ENCODE data around the gene ARHGAP28. TPM values are rescaled to one million over a fixed set of nuclear protein-coding genes. Genes with fewer than 3 reads are reported as not detected.

Gene ARHGAP28
- polyA plus RNA-seq, 1 experiment: 5.3 TPM

DNA sequence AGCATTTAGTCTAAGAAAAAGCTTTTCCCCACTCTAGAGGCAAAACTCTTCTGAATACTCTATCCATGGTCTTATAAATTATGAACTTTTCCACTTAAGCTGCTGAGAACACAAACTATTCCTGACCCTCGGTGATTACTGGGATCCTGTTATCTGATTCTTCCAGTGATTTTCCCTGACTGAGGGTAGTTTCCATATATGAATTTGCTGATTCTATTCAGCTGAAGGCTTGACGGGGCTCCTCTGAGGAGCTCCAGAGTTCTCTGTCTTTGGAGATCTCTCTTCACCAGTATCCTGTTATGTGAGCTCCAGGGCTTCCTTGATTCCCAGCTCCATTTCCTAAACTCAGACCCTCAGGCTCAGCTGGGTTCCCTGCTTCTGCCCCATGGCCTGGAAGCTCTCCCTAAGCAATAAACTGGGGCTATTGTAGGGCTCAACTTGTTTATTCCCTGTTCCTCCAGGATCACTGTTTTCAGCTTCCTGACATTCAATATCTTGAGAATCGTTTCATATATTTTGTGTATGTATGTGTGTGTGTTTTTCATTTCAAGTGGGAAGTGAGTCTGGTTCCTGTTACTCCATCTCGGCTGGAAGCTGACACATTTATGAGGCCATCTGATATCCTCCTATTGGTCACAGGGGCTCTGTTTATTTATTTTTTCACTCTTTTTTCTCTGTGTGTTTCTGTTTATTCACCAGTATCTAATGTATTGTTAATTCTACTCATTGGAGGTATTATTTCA, 78.2 kb downstream of the ARHGAP28 start:
- CTCF ChIA-PET: interaction anchor here (0.8 to 1.2 kb wide), 3 partner anchors 9 to 53 kb away, joined by 3 to 7 read pairs (median 3); no protein-coding TSS in a partner anchor
- Histone ChIP-seq H3K4me3 (ENCODE audit: low read depth, low read length) (no peak overlapping the region), H3K27me3 (ENCODE audit: control insufficient read depth, insufficient read depth, low read length) (no peaks in the 10 kb centered on the region), H3K36me3 (ENCODE audit: control insufficient read depth, insufficient read depth, low read length) (no peaks in the 10 kb centered on the region)
- TF ChIP-seq, protein P1, sequence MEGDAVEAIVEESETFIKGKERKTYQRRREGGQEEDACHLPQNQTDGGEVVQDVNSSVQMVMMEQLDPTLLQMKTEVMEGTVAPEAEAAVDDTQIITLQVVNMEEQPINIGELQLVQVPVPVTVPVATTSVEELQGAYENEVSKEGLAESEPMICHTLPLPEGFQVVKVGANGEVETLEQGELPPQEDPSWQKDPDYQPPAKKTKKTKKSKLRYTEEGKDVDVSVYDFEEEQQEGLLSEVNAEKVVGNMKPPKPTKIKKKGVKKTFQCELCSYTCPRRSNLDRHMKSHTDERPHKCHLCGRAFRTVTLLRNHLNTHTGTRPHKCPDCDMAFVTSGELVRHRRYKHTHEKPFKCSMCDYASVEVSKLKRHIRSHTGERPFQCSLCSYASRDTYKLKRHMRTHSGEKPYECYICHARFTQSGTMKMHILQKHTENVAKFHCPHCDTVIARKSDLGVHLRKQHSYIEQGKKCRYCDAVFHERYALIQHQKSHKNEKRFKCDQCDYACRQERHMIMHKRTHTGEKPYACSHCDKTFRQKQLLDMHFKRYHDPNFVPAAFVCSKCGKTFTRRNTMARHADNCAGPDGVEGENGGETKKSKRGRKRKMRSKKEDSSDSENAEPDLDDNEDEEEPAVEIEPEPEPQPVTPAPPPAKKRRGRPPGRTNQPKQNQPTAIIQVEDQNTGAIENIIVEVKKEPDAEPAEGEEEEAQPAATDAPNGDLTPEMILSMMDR (IDR thresholded peaks at IDR 0.05; ENCODE audit: insufficient read depth, low read depth, low read length): no peak
- POLR2A ChIA-PET: no interaction called here
- DNase-seq (ENCODE audit: low read depth): no peak

DNA sequence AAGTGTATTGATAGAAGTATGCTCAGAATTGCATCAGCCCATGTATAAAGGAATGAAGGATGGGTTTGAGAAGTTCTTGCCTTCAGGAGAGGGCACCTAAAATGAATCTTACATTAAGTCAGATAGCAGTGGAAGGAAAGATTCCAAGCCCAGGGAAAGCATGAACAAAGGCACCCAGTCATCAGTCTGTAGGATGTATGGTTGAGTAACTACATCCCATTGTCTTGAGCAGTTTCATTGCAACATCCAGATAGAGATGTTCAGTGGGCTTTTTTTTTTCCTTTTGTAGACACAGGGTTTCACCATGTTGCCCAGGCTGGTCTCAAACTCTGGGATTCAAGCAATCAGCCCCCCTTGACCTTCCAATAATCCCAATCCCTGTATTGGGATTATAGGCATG, 80.7 kb downstream of the ARHGAP28 start:
- ChIA-PET POLR2A (no interaction called here), CTCF (no interaction called here)
- DNase-seq (ENCODE audit: low read depth): no peak
- TF ChIP-seq, protein P1 (IDR thresholded peaks at IDR 0.05; ENCODE audit: insufficient read depth, low read depth, low read length): no peak
- H3K4me3 ChIP-seq (ENCODE audit: low read depth, low read length): no peak overlapping the region
- H3K36me3 ChIP-seq (ENCODE audit: control insufficient read depth, insufficient read depth, low read length): no peaks in the 10 kb centered on the region
- H3K27me3 ChIP-seq (ENCODE audit: control insufficient read depth, insufficient read depth, low read length): no peaks in the 10 kb centered on the region

- no peak for DNase-seq (ENCODE audit: low read depth)
- TF ChIP-seq, protein P1 (IDR thresholded peaks at IDR 0.05; ENCODE audit: insufficient read depth, low read depth, low read length): no peak
- Histone ChIP-seq H3K4me3 (ENCODE audit: low read depth, low read length) (no peak overlapping the region), H3K27me3 (ENCODE audit: control insufficient read depth, insufficient read depth, low read length) (no peaks in the 10 kb centered on the region), H3K36me3 (ENCODE audit: control insufficient read depth, insufficient read depth, low read length) (no peaks in the 10 kb centered on the region)
- ChIA-PET POLR2A (no interaction called here), CTCF (no interaction called here)
Measured at GRCh38 chr18:6811816-6812215, 82.3 kb downstream of the ARHGAP28 start.

DNA sequence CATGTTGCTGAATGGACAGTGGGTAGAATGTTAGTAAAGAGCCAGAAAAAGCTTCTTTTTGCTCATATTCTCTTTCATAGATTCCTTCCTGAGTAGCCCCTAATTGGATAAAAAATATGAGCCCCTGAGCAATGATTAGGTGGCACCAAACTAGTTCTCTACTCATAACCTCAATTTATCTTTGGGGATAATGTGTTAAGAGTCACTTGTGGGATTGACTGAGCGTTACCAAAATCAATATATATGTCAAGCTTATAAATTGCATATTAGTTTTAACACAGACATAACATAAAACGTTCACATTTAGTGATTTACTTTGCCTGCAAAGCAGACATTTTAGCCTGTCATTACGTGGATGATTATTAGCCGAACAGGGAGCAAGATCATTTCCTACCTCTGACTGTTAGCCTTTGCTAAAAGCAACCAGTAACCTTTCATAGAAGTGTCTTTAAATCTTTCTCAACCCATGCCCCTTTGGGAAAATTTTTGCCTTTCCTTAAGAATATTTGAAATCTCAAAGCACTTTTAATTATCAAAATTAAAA, 85.4 kb downstream of the ARHGAP28 start:
- POLR2A ChIA-PET: no interaction called here
- CTCF ChIA-PET: interaction anchor here (1.4 kb wide), 1 partner anchor 13 kb away, joined by 6 read pairs; no protein-coding TSS in a partner anchor
- no peak for DNase-seq (ENCODE audit: low read depth)

DNA sequence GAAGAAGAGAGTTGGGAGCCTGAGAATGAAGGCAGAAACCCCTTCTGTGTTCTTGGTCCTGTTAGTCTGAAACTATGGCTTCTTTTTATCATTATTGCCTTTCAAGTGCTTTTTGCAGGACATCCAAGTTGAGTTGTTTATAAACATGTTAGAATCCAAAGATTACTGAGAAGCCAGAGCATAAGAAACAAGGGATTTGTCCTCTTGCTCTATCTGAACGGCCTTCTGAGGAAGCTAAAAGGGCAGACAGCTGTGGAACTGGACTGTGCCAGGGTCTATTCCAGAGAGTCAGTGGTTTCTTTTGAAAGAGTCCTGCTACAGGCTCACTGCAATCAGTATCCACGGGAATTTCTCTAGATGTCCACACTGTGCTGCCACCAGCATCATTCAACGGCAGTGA, 86.6 kb downstream of the ARHGAP28 start:
- CTCF ChIA-PET: no interaction called here
- TF ChIP-seq, protein P1 (IDR thresholded peaks at IDR 0.05; ENCODE audit: insufficient read depth, low read depth, low read length): no peak
- Histone ChIP-seq H3K27me3 (ENCODE audit: control insufficient read depth, insufficient read depth, low read length) (no peaks in the 10 kb centered on the region), H3K4me3 (ENCODE audit: low read depth, low read length) (no peak overlapping the region), H3K36me3 (ENCODE audit: control insufficient read depth, insufficient read depth, low read length) (no peaks in the 10 kb centered on the region)
- POLR2A ChIA-PET: no interaction called here
- no peak for DNase-seq (ENCODE audit: low read depth)

More for the DNA sequence above, 85.4 kb downstream of the ARHGAP28 start:
- TF ChIP-seq, protein P1 (IDR thresholded peaks at IDR 0.05; ENCODE audit: insufficient read depth, low read depth, low read length): no peak
- Histone ChIP-seq H3K36me3 (ENCODE audit: control insufficient read depth, insufficient read depth, low read length) (no peaks in the 10 kb centered on the region), H3K4me3 (ENCODE audit: low read depth, low read length) (no peak overlapping the region), H3K27me3 (ENCODE audit: control insufficient read depth, insufficient read depth, low read length) (no peaks in the 10 kb centered on the region)

Measured in BJ (cell line).